ENCODE results near the gene HLA-F.

Gene HLA-F

GRCh38 chr6:29729774-29730328, 6.6 kb downstream of the HLA-F start:
- Mint-ChIP-seq H3K4me1 (ENCODE audit: low read depth) (peaks cover 47% of the 10 kb centered on the region), H3K27ac (no peak overlapping the region), H3K27me3 (ENCODE audit: low read depth) (no peaks in the 10 kb centered on the region), H3K9me3 (no peaks in the 10 kb centered on the region), H3K36me3 (ENCODE audit: low read depth) (peaks cover 41% of the 10 kb centered on the region), H3K4me3 (no peak overlapping the region)

GRCh38 chr6:29730575-29731126, 7.4 kb downstream of the HLA-F start:
- Mint-ChIP-seq H3K36me3 (ENCODE audit: low read depth) (peaks cover 36% of the 10 kb centered on the region), H3K9me3 (peaks cover 2% of the 10 kb centered on the region), H3K27me3 (ENCODE audit: low read depth) (no peaks in the 10 kb centered on the region), H3K4me3 (no peak overlapping the region), H3K4me1 (ENCODE audit: low read depth) (peaks cover 40% of the 10 kb centered on the region), H3K27ac (peak overlapping the region; percentile 43)

- H3K4me1 Mint-ChIP-seq (ENCODE audit: low read depth), result peaks cover 35% of the 10 kb centered on the region
- H3K36me3 Mint-ChIP-seq (ENCODE audit: low read depth), result peaks cover 36% of the 10 kb centered on the region
- H3K4me3 Mint-ChIP-seq, result no peak overlapping the region
- H3K27me3 Mint-ChIP-seq (ENCODE audit: low read depth), result no peaks in the 10 kb centered on the region
- H3K9me3 Mint-ChIP-seq, result peaks cover 7% of the 10 kb centered on the region
- no peak overlapping the region for H3K27ac Mint-ChIP-seq
Observed at GRCh38 chr6:29731281-29731680, 8.0 kb downstream of the HLA-F start.

GRCh38 chr6:29733057-29733456, 9.8 kb downstream of the HLA-F start:
- H3K27me3 Mint-ChIP-seq (ENCODE audit: low read depth), result no peaks in the 10 kb centered on the region
- no peak overlapping the region for H3K4me3 Mint-ChIP-seq
- H3K27ac Mint-ChIP-seq, result no peak overlapping the region
- H3K9me3 Mint-ChIP-seq, result peaks cover 7% of the 10 kb centered on the region
- peaks cover 23% of the 10 kb centered on the region for H3K36me3 Mint-ChIP-seq (ENCODE audit: low read depth)
- peaks cover 22% of the 10 kb centered on the region for H3K4me1 Mint-ChIP-seq (ENCODE audit: low read depth)

GRCh38 chr6:29734046-29735018, 11.1 kb downstream of the HLA-F start:
- no peaks in the 10 kb centered on the region for H3K27me3 Mint-ChIP-seq (ENCODE audit: low read depth)

GRCh38 chr6:29736563-29736962, 13.3 kb downstream of the HLA-F start:
- no peaks in the 10 kb centered on the region for H3K27me3 Mint-ChIP-seq (ENCODE audit: low read depth)
- H3K4me3 Mint-ChIP-seq, result no peak overlapping the region
- peaks cover 20% of the 10 kb centered on the region for H3K36me3 Mint-ChIP-seq (ENCODE audit: low read depth)

More at GRCh38 chr6:29734046-29735018, 11.1 kb downstream of the HLA-F start:
- H3K4me1 Mint-ChIP-seq (ENCODE audit: low read depth), result peaks cover 21% of the 10 kb centered on the region
- peaks cover 22% of the 10 kb centered on the region for H3K36me3 Mint-ChIP-seq (ENCODE audit: low read depth)
- H3K4me3 Mint-ChIP-seq, result no peak overlapping the region
- H3K27ac Mint-ChIP-seq, result no peak overlapping the region
- peaks cover 7% of the 10 kb centered on the region for H3K9me3 Mint-ChIP-seq

GRCh38 chr6:29737707-29738630, 14.7 kb downstream of the HLA-F start:
- Mint-ChIP-seq H3K4me3 (no peak overlapping the region), H3K36me3 (ENCODE audit: low read depth) (peaks cover 22% of the 10 kb centered on the region), H3K27me3 (ENCODE audit: low read depth) (no peaks in the 10 kb centered on the region)

More at GRCh38 chr6:29736563-29736962, 13.3 kb downstream of the HLA-F start:
- H3K4me1 Mint-ChIP-seq (ENCODE audit: low read depth), result peaks cover 15% of the 10 kb centered on the region
- peaks cover 7% of the 10 kb centered on the region for H3K9me3 Mint-ChIP-seq
- no peak overlapping the region for H3K27ac Mint-ChIP-seq

GRCh38 chr6:29739136-29739881, 16.1 kb downstream of the HLA-F start:
- Mint-ChIP-seq H3K4me3 (no peak overlapping the region), H3K9me3 (peaks cover 7% of the 10 kb centered on the region), H3K27me3 (ENCODE audit: low read depth) (no peaks in the 10 kb centered on the region), H3K36me3 (ENCODE audit: low read depth) (peaks cover 22% of the 10 kb centered on the region), H3K27ac (no peak overlapping the region), H3K4me1 (ENCODE audit: low read depth) (peaks cover 10% of the 10 kb centered on the region)

More at GRCh38 chr6:29737707-29738630, 14.7 kb downstream of the HLA-F start:
- Mint-ChIP-seq H3K27ac (no peak overlapping the region), H3K4me1 (ENCODE audit: low read depth) (peaks cover 15% of the 10 kb centered on the region), H3K9me3 (peaks cover 7% of the 10 kb centered on the region)

GRCh38 chr6:29739882-29740261, 16.6 kb downstream of the HLA-F start:
- Mint-ChIP-seq H3K27ac (no peak overlapping the region), H3K4me1 (ENCODE audit: low read depth) (peaks cover 4% of the 10 kb centered on the region), H3K4me3 (no peak overlapping the region), H3K9me3 (peaks cover 7% of the 10 kb centered on the region), H3K36me3 (ENCODE audit: low read depth) (peaks cover 18% of the 10 kb centered on the region), H3K27me3 (ENCODE audit: low read depth) (no peaks in the 10 kb centered on the region)

GRCh38 chr6:29741592-29741991, 18.4 kb downstream of the HLA-F start:
- Mint-ChIP-seq H3K27me3 (ENCODE audit: low read depth) (no peaks in the 10 kb centered on the region), H3K9me3 (no peaks in the 10 kb centered on the region), H3K4me3 (no peak overlapping the region), H3K27ac (no peak overlapping the region), H3K36me3 (ENCODE audit: low read depth) (peaks cover 19% of the 10 kb centered on the region), H3K4me1 (ENCODE audit: low read depth) (peaks cover 12% of the 10 kb centered on the region)

GRCh38 chr6:29742127-29742526, 18.9 kb downstream of the HLA-F start:
- Mint-ChIP-seq H3K4me1 (ENCODE audit: low read depth) (peaks cover 15% of the 10 kb centered on the region), H3K4me3 (no peak overlapping the region), H3K9me3 (no peaks in the 10 kb centered on the region), H3K27ac (no peak overlapping the region), H3K36me3 (ENCODE audit: low read depth) (peaks cover 19% of the 10 kb centered on the region), H3K27me3 (ENCODE audit: low read depth) (no peaks in the 10 kb centered on the region)

GRCh38 chr6:29743025-29743424, 19.8 kb downstream of the HLA-F start:
- Mint-ChIP-seq H3K4me1 (ENCODE audit: low read depth) (peaks cover 19% of the 10 kb centered on the region), H3K4me3 (no peak overlapping the region), H3K27ac (no peak overlapping the region), H3K36me3 (ENCODE audit: low read depth) (peaks cover 17% of the 10 kb centered on the region), H3K9me3 (no peaks in the 10 kb centered on the region), H3K27me3 (ENCODE audit: low read depth) (no peaks in the 10 kb centered on the region)

GRCh38 chr6:29743568-29743967, 20.3 kb downstream of the HLA-F start:
- H3K9me3 Mint-ChIP-seq, result no peaks in the 10 kb centered on the region
- no peak overlapping the region for H3K4me3 Mint-ChIP-seq
- no peak overlapping the region for H3K27ac Mint-ChIP-seq
- H3K27me3 Mint-ChIP-seq (ENCODE audit: low read depth), result no peaks in the 10 kb centered on the region
- H3K4me1 Mint-ChIP-seq (ENCODE audit: low read depth), result peaks cover 19% of the 10 kb centered on the region
- H3K36me3 Mint-ChIP-seq (ENCODE audit: low read depth), result peaks cover 16% of the 10 kb centered on the region
